Measurements from ENCODE around the gene GARIN1A.

GRCh38 chr7:128694738-128695137 is 22.6 kb downstream of the GARIN1A start:
- TF ChIP-seq CTCF (IDR thresholded peaks at IDR 0.05) (no peak), POLR2AphosphoS5 (IDR thresholded peaks at IDR 0.05) (no peak)

Measured in breast epithelium (tissue), 3 donors.